C4-2B (cell line): Measurements from ENCODE around the gene L3HYPDH.

Experiments used
- CTCF ChIP-seq: fragments of 450-650 bp; conservative IDR thresholded peaks from 2 replicates; pipeline ENCODE4 v1.5.1; 2017; ENCODE audit warnings: mild to moderate bottlenecking
- ZFX ChIP-seq: fragments of 450-650 bp; IDR thresholded peaks from 2 replicates; pipeline ENCODE4 v1.6.1; 2017

GRCh38 chr14:59427653-59428580, 56.3 kb downstream of the L3HYPDH start:
- TF ChIP-seq CTCF (no peak), ZFX (no peak)
